HL-60 (cell line): ENCODE data around the gene SF3B3.

ENCODE experiments used
- DNase-seq, 2 experiments: peaks; one replicate each; pipeline ENCODE4 v3.0.0-alpha.2; 2010 to 2020; ENCODE audit warnings: low read depth in 1 of 2, low spot score in 1 of 2
- H3K27ac ChIP-seq: fragments of 250-450 bp; sonication (Bioruptor Pico); replicated peaks from 2 replicates; pipeline ENCODE4 v1.5.1; 2020; ENCODE audit warnings: mild to moderate bottlenecking, moderate library complexity
- H3K27me3 ChIP-seq: fragments of 250-450 bp; sonication (Bioruptor Pico); 2 replicates; pipeline ENCODE4 v1.5.1; 2021; ENCODE audit warnings: mild to moderate bottlenecking, moderate library complexity; ENCODE audit not compliant: insufficient read depth, poor library complexity, severe bottlenecking
- H3K4me3 ChIP-seq: replicated peaks from 2 replicates; pipeline ENCODE4 v1.5.1; 2011; ENCODE audit warnings: mild to moderate bottlenecking, control low read depth, low read length; ENCODE audit not compliant: insufficient read depth
- CTCF ChIP-seq: IDR thresholded peaks from one replicate; pipeline ENCODE4 v1.5.1; 2011; ENCODE audit warnings: low read length, control low read depth, inconsistent platforms; ENCODE audit not compliant: insufficient read depth
- GABPA ChIP-seq: IDR thresholded peaks from 2 replicates; pipeline ENCODE4 v1.6.1; 2012; ENCODE audit warnings: low read depth
- POLR2AphosphoS5 ChIP-seq: IDR thresholded peaks from 2 replicates; pipeline ENCODE4 v1.6.1; 2012; ENCODE audit warnings: low read depth
- REST ChIP-seq: IDR thresholded peaks from 2 replicates; pipeline ENCODE4 v1.6.1; 2012; ENCODE audit warnings: low read depth; ENCODE audit not compliant: insufficient replicate concordance
- SPI1 ChIP-seq: IDR thresholded peaks from 2 replicates; pipeline ENCODE4 v1.6.1; 2012; ENCODE audit warnings: low read depth, mild to moderate bottlenecking, borderline replicate concordance

SF3B3 gene

GRCh38 chr16:70551788-70552187 lies 28.2 kb downstream of the SF3B3 start:
- DNase-seq, result no peak
- Histone ChIP-seq H3K4me3 (no peak overlapping the region), H3K27me3 (no peaks in the 10 kb centered on the region), H3K27ac (no peak overlapping the region)
- TF ChIP-seq SPI1 (peak; percentile 78), GABPA (no peak)

- no peak for DNase-seq
- TF ChIP-seq REST, result no peak
- no peak for TF ChIP-seq CTCF
- TF ChIP-seq POLR2AphosphoS5, result no peak
- no peak for TF ChIP-seq SPI1
- no peak for TF ChIP-seq GABPA
- Histone ChIP-seq H3K27ac (no peak overlapping the region), H3K27me3 (no peaks in the 10 kb centered on the region), H3K4me3 (no peak overlapping the region)
Observed at GRCh38 chr16:70552675-70553074, 29.1 kb downstream of the SF3B3 start.

- H3K4me3 ChIP-seq, result no peak overlapping the region
- H3K27ac ChIP-seq, result no peak overlapping the region
- no peaks in the 10 kb centered on the region for H3K27me3 ChIP-seq
- DNase-seq, result no peak
- no peak for TF ChIP-seq REST
- no peak for TF ChIP-seq SPI1
- no peak for TF ChIP-seq CTCF
- TF ChIP-seq GABPA, result no peak
- no peak for TF ChIP-seq POLR2AphosphoS5
Observed at GRCh38 chr16:70553645-70554044, 30.0 kb downstream of the SF3B3 start.

- Histone ChIP-seq H3K27ac (no peak overlapping the region), H3K27me3 (no peaks in the 10 kb centered on the region), H3K4me3 (no peak overlapping the region)
- TF ChIP-seq SPI1, result no peak
- TF ChIP-seq REST, result no peak
- TF ChIP-seq CTCF, result no peak
- no peak for TF ChIP-seq POLR2AphosphoS5
- TF ChIP-seq GABPA, result no peak
- no peak for DNase-seq
Observed at GRCh38 chr16:70556063-70556462, 32.4 kb downstream of the SF3B3 start.
